ENCODE measurements around the gene NTN1.

DNA sequence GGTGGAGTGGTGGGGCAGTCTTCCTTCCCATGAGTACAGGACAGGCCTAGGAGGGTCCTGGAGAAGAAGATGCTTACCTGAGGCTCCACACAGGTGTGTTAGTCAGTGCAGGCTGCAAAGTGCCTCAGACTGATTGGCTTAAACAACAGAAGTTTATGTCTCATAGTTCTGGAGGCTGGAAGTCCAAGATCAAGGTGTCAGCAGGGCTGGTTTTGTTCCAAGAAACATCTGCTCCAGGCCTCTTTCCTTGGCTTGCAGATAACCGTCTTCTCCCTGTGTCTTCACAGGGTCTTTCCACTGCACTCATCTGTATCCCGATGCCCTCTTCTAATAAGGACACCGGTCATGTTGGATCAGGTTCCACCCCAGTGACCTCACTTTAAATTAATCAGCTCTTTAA is 153.0 kb downstream of the NTN1 start:
- TF ChIP-seq, protein P1, sequence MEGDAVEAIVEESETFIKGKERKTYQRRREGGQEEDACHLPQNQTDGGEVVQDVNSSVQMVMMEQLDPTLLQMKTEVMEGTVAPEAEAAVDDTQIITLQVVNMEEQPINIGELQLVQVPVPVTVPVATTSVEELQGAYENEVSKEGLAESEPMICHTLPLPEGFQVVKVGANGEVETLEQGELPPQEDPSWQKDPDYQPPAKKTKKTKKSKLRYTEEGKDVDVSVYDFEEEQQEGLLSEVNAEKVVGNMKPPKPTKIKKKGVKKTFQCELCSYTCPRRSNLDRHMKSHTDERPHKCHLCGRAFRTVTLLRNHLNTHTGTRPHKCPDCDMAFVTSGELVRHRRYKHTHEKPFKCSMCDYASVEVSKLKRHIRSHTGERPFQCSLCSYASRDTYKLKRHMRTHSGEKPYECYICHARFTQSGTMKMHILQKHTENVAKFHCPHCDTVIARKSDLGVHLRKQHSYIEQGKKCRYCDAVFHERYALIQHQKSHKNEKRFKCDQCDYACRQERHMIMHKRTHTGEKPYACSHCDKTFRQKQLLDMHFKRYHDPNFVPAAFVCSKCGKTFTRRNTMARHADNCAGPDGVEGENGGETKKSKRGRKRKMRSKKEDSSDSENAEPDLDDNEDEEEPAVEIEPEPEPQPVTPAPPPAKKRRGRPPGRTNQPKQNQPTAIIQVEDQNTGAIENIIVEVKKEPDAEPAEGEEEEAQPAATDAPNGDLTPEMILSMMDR (IDR thresholded peaks at IDR 0.05) = no peak
- TF ChIP-seq POLR2A (IDR thresholded peaks at IDR 0.05) (no peak), EP300 (IDR thresholded peaks at IDR 0.05) (no peak)
